GM23338 (cell line): Measurements from ENCODE around the gene STING1. TPM values are rescaled to one million over a fixed set of nuclear protein-coding genes. Genes with fewer than 3 reads are reported as not detected.

ENCODE experiments used
- ATAC-seq: fragments of 200-7000 bp; cut with Tn5 transposase; 3 replicates; pipeline ENCODE4 v1.9.1; 2020
- DNase-seq: peaks from one replicate; pipeline ENCODE4 v3.0.0-alpha.2; 2015; ENCODE audit warnings: low spot score
- H2AFZ ChIP-seq: fragments of 200-600 bp; sonication (generic); 2 replicates; pipeline ENCODE4 v1.8.0; 2016; ENCODE audit warnings: antibody characterized with exemption, mild to moderate bottlenecking, moderate library complexity
- H3F3A ChIP-seq: fragments of 200-600 bp; sonication (generic); replicated peaks from 2 replicates; pipeline ENCODE4 v1.8.0; 2017; ENCODE audit warnings: antibody characterized with exemption, mixed run types, low read depth
- H3K27ac ChIP-seq: fragments of 200-600 bp; sonication (generic); 2 replicates; pipeline ENCODE4 v1.6.1; 2016; ENCODE audit warnings: low read depth
- H3K27me3 ChIP-seq: fragments of 200-600 bp; sonication (generic); 2 replicates; pipeline ENCODE4 v1.8.0; 2016; ENCODE audit warnings: mild to moderate bottlenecking, mixed run types, moderate library complexity; ENCODE audit not compliant: insufficient read depth
- H3K36me3 ChIP-seq: fragments of 200-600 bp; sonication (generic); 2 replicates; pipeline ENCODE4 v1.8.0; 2016; ENCODE audit warnings: mild to moderate bottlenecking; ENCODE audit not compliant: insufficient read depth
- H3K4me1 ChIP-seq: fragments of 200-600 bp; sonication (generic); 2 replicates; pipeline ENCODE4 v1.8.0; 2016; ENCODE audit warnings: mild to moderate bottlenecking, moderate library complexity; ENCODE audit not compliant: insufficient read depth
- H3K4me2 ChIP-seq: fragments of 200-600 bp; sonication (generic); 2 replicates; pipeline ENCODE4 v1.7.1; 2017; ENCODE audit warnings: mixed run types
- H3K4me3 ChIP-seq: fragments of 200-600 bp; sonication (generic); 2 replicates; pipeline ENCODE4 v1.6.1; 2016; ENCODE audit warnings: mixed run types
- H3K79me2 ChIP-seq: fragments of 200-600 bp; sonication (generic); replicated peaks from 2 replicates; pipeline ENCODE4 v1.8.0; 2017; ENCODE audit warnings: mild to moderate bottlenecking; ENCODE audit not compliant: insufficient read depth
- H3K9me2 ChIP-seq: fragments of 200-600 bp; sonication (generic); 2 replicates; pipeline ENCODE4 v1.8.0; 2017; ENCODE audit not compliant: insufficient read depth
- H4K20me1 ChIP-seq: fragments of 200-600 bp; sonication (generic); replicated peaks from 2 replicates; pipeline ENCODE4 v1.8.0; 2017; ENCODE audit warnings: mild to moderate bottlenecking; ENCODE audit not compliant: insufficient read depth
- H3K27ac Mint-ChIP-seq: 2 replicates; pipeline ENCODE4 v1.8.0; 2020; ENCODE audit warnings: inconsistent platforms, mild to moderate bottlenecking, moderate library complexity, mixed read lengths
- H3K27me3 Mint-ChIP-seq: 3 replicates; pipeline ENCODE4 v1.8.0; 2022; ENCODE audit warnings: low read depth, mild to moderate bottlenecking, moderate library complexity, mixed read lengths, inconsistent platforms; ENCODE audit not compliant: insufficient read depth, poor library complexity
- H3K36me3 Mint-ChIP-seq: 3 replicates; pipeline ENCODE4 v1.8.0; 2021; ENCODE audit warnings: low read depth, mild to moderate bottlenecking, inconsistent platforms, moderate library complexity, mixed read lengths
- H3K4me1 Mint-ChIP-seq: 3 replicates; pipeline ENCODE4 v1.8.0; 2020; ENCODE audit warnings: mild to moderate bottlenecking, inconsistent platforms, mixed read lengths
- H3K4me3 Mint-ChIP-seq: 3 replicates; pipeline ENCODE4 v1.8.0; 2021; ENCODE audit warnings: moderate library complexity, mild to moderate bottlenecking, inconsistent platforms, mixed read lengths
- H3K9me3 Mint-ChIP-seq: 3 replicates; pipeline ENCODE4 v1.8.0; 2020; ENCODE audit warnings: moderate library complexity, mild to moderate bottlenecking, inconsistent platforms, mixed read lengths
- ETS1 ChIP-seq: IDR thresholded peaks from 2 replicates; pipeline ENCODE4 v1.6.1; 2016; ENCODE audit warnings: antibody characterized with exemption
- EZH2 ChIP-seq: fragments of 200-600 bp; sonication (generic); IDR thresholded peaks from one replicate; pipeline ENCODE4 v1.8.0; 2017; ENCODE audit warnings: antibody characterized with exemption, mild to moderate bottlenecking, low read depth; ENCODE audit not compliant: unreplicated experiment
- EZH2phosphoT487 ChIP-seq: fragments of 200-600 bp; sonication (generic); IDR thresholded peaks from one replicate; pipeline ENCODE4 v1.8.1; 2018; ENCODE audit warnings: antibody characterized with exemption; ENCODE audit not compliant: unreplicated experiment
- JUNB ChIP-seq: IDR thresholded peaks from one replicate; pipeline ENCODE4 v1.6.1; 2016; ENCODE audit warnings: antibody characterized with exemption; ENCODE audit not compliant: unreplicated experiment
- NANOG ChIP-seq: IDR thresholded peaks from 2 replicates; pipeline ENCODE4 v1.6.1; 2016; ENCODE audit warnings: antibody characterized with exemption, borderline replicate concordance
- POLR2AphosphoS5 ChIP-seq: IDR thresholded peaks from 2 replicates; pipeline ENCODE4 v1.6.1; 2016; ENCODE audit warnings: antibody characterized with exemption, low read depth
- STAT1 ChIP-seq: IDR thresholded peaks from one replicate; pipeline ENCODE4 v1.6.1; 2016; ENCODE audit warnings: antibody characterized with exemption; ENCODE audit not compliant: unreplicated experiment
- ZNF114 ChIP-seq: fragments of 250-450 bp; sonication (Bioruptor Pico); IDR thresholded peaks from 2 replicates; pipeline ENCODE4 v1.5.0; 2020; ENCODE audit warnings: mild to moderate bottlenecking, moderate library complexity
- ZNF462 ChIP-seq: fragments of 250-450 bp; sonication (Bioruptor Pico); IDR thresholded peaks from 2 replicates; pipeline ENCODE4 v1.5.0; 2020; ENCODE audit warnings: mild to moderate bottlenecking, moderate library complexity
- polyA plus RNA-seq: library from polyadenylated mRNA; unstranded; fragments of >200 nt; fragmentation: Nextera tagmentation; extraction: Ambion mirVana; gene quantifications from 2 replicates; pipeline ENCODE4 v1.2.1, GENCODE V29; 2016
- total RNA-seq: library from RNA; depleted of rRNA; stranded (reverse); fragments of >200 nt; shearing (Covaris generic); gene quantifications from 2 replicates; pipeline ENCODE4 v1.2.3, GENCODE V29; 2014
- TF ChIP-seq, protein P1 (sequence below), 2 experiments: fragments of 200-600 bp in 1 of 2; sonication (generic) in 1 of 2; conservative IDR thresholded peaks; 2 replicates each; pipeline versions ENCODE4 v1.5.1 to v1.6.1; 2016 to 2017; ENCODE audit warnings: antibody characterized with exemption in 2 of 2, low read depth in 2 of 2, mild to moderate bottlenecking in 2 of 2, moderate library complexity in 1 of 2

Gene STING1
- total and polyA plus RNA-seq, 2 experiments from 2014 or later, result 0.66 TPM; not detected in 1

DNA sequence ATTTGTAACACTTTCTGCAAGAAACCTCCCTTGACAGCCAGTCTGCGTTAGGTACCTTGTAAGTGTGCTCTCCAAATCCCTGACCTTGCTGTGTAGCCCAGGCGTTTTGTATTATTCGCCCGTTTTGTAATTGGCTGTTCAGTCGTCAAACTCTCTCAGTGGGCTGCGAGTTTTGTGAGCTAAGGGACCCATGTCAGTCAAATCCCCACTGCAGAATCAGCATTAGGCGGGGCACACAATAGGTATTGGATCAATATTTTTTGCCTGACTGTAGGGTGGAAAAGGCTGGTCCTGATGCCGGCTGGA is 43.9 kb downstream of the STING1 start (continued):
- TF ChIP-seq, protein P1, sequence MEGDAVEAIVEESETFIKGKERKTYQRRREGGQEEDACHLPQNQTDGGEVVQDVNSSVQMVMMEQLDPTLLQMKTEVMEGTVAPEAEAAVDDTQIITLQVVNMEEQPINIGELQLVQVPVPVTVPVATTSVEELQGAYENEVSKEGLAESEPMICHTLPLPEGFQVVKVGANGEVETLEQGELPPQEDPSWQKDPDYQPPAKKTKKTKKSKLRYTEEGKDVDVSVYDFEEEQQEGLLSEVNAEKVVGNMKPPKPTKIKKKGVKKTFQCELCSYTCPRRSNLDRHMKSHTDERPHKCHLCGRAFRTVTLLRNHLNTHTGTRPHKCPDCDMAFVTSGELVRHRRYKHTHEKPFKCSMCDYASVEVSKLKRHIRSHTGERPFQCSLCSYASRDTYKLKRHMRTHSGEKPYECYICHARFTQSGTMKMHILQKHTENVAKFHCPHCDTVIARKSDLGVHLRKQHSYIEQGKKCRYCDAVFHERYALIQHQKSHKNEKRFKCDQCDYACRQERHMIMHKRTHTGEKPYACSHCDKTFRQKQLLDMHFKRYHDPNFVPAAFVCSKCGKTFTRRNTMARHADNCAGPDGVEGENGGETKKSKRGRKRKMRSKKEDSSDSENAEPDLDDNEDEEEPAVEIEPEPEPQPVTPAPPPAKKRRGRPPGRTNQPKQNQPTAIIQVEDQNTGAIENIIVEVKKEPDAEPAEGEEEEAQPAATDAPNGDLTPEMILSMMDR (conservative IDR thresholded peaks at IDR 0.05; ENCODE audit: low read depth in 2 of 2), result no peak
- TF ChIP-seq JUNB (no peak), EZH2phosphoT487 (no peak), STAT1 (no peak)

DNA sequence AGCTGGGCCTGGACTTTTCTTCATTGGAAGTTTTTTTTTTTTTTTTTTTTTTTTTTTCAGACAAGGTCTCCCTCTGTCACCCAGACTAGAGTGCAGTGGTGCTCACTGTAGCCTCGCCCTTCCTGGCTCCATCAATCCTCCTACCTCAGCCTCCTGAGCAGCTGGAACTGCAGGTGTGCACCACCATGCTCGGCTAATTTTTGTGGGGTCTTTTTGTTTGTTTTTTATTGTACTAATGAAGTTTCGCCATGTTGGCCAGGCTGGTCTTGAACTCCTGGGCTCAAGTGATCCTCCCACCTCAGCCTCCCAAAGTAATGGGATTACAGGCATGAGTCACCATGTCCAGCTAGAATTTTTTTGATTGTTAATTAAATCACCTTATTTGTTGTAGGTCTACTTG is 46.9 kb downstream of the STING1 start:
- DNase-seq, result no peak
- ATAC-seq, result no peak
- H3F3A ChIP-seq, result peaks cover 10% of the 10 kb centered on the region; the same call in 1 of the 2 replicates
- no peak overlapping the region for H3K4me3 ChIP-seq
- H3K9me2 ChIP-seq, result no peaks in the 10 kb centered on the region
- H3K79me2 ChIP-seq, result no peaks in the 10 kb centered on the region
- no peaks in the 10 kb centered on the region for H4K20me1 ChIP-seq
- no peak overlapping the region for H2AFZ ChIP-seq
- H3K4me2 ChIP-seq, result no peak overlapping the region
- no peak overlapping the region for H3K27ac ChIP-seq
- H3K4me3 Mint-ChIP-seq, result no peak overlapping the region
- peaks cover 15% of the 10 kb centered on the region for H3K4me1 ChIP-seq
- no peak overlapping the region for H3K27ac Mint-ChIP-seq
- H3K27me3 ChIP-seq, result no peaks in the 10 kb centered on the region
- peaks cover 6% of the 10 kb centered on the region for H3K27me3 Mint-ChIP-seq
- H3K36me3 ChIP-seq, result peaks cover 10% of the 10 kb centered on the region
- peaks cover 12% of the 10 kb centered on the region for H3K4me1 Mint-ChIP-seq
- H3K9me3 Mint-ChIP-seq, result no peaks in the 10 kb centered on the region
- peaks cover 12% of the 10 kb centered on the region; the same call in 2 of the 3 replicates for H3K36me3 Mint-ChIP-seq
- no peak for TF ChIP-seq JUNB
- TF ChIP-seq ETS1, result no peak
- TF ChIP-seq EZH2phosphoT487, result no peak
- TF ChIP-seq, protein P1 (conservative IDR thresholded peaks at IDR 0.05; ENCODE audit: low read depth in 2 of 2), result no peak
- TF ChIP-seq ZNF114 (CRISPR knock-in tag), result no peak
- TF ChIP-seq POLR2AphosphoS5, result no peak
- TF ChIP-seq EZH2, result no peak
- no peak for TF ChIP-seq ZNF462 (CRISPR knock-in tag)
- TF ChIP-seq NANOG, result no peak
